ENCODE results near the gene ZNF552.

GRCh38 chr19:57813919-57814504 is 701 bp downstream of the ZNF552 start:
- TF ChIP-seq POLR2A (IDR thresholded peaks at IDR 0.05; ENCODE audit: low read depth, low read length) (no peak), SMC3 (IDR thresholded peaks at IDR 0.05; ENCODE audit: low read depth, low read length) (no peak), RAD21 (IDR thresholded peaks at IDR 0.05; ENCODE audit: low read length) (no peak), CTCF (conservative IDR thresholded peaks at IDR 0.05; ENCODE audit: low read depth, low read length) (no peak), BHLHE40 (IDR thresholded peaks at IDR 0.05; ENCODE audit: low read depth, low read length) (no peak), MXI1 (IDR thresholded peaks at IDR 0.05; ENCODE audit: borderline replicate concordance, low read depth, low read length) (no peak), MAZ (IDR thresholded peaks at IDR 0.05; ENCODE audit: borderline replicate concordance, low read depth, low read length) (no peak), MAFK (IDR thresholded peaks at IDR 0.05; ENCODE audit: low read depth, low read length) (no peak), FOS (IDR thresholded peaks at IDR 0.05; ENCODE audit: low read depth, low read length) (no peak), USF2 (IDR thresholded peaks at IDR 0.05; ENCODE audit: low read depth, low read length) (no peak), RCOR1 (IDR thresholded peaks at IDR 0.05; ENCODE audit: insufficient replicate concordance, low read length) (no peak)

All from IMR-90 (cell line).